ENCODE measurements around the gene ARHGAP11A. TPM values are rescaled to one million over a fixed set of nuclear protein-coding genes. Genes with fewer than 3 reads are reported as not detected.

Gene ARHGAP11A
- total and polyA plus RNA-seq, 9 of the 15 experiments (the other 6 are each of a cell fraction or from before 2014, with no cell fraction given) = 17.5 to 92.5 (median 61.1) TPM

- TF ChIP-seq GTF3C2 (IDR thresholded peaks at IDR 0.05; ENCODE audit: borderline replicate concordance, extremely low read depth, insufficient read length) (no peak), CCAR2 (IDR thresholded peaks at IDR 0.05; ENCODE audit: low read depth, low read length) (no peak), CLOCK (CRISPR knock-in tag; IDR thresholded peaks at IDR 0.05; ENCODE audit: borderline replicate concordance) (no peak), ZNF445 (CRISPR knock-in tag; IDR thresholded peaks at IDR 0.05; ENCODE audit: low read depth) (no peak), SP1 (CRISPR knock-in tag; IDR thresholded peaks at IDR 0.05) (no peak), SMAD3 (CRISPR knock-in tag; conservative IDR thresholded peaks at IDR 0.05) (no peak)
Observed at GRCh38 chr15:32675466-32675865, 60.2 kb downstream of the ARHGAP11A start (continued).
